ENCODE data around the gene BASP1. TPM values are rescaled to one million over a fixed set of nuclear protein-coding genes. Genes with fewer than 3 reads are reported as not detected.
A peak's percentile ranks its signal among the peaks of the same experiment; 100 is the strongest.

The BASP1 gene
- total RNA-seq, 1 donor from 2014 or later = 78.7 TPM

DNA sequence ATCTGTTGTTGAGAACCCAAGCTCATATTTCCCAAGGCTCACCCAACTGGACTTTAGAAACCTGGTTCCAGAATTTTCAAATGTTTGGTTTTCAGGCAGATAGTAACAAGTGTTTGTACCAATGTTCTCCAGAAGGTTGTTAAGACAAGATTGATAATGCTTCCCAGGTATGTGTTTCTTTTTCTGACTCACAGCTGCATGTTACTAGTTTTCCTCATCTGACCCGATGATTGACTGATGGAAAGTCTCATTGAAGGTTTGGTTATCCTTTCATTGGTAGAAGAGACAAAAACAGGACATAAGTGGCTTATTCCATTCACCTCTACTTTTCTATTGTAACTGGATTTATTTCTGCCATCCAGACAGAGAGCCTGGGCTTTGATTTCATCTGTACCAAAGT lies 10.4 kb downstream of the BASP1 start:
- Histone ChIP-seq H3K36me3 (ENCODE audit: control insufficient read depth, insufficient read depth, low read length) (no peaks in the 10 kb centered on the region), H3K27me3 (ENCODE audit: control insufficient read depth, insufficient read depth, low read length) (no peaks in the 10 kb centered on the region), H3K4me3 (ENCODE audit: low read depth, low read length) (no peak overlapping the region)
- FAIRE-seq = no peak
- TF ChIP-seq, protein P1, sequence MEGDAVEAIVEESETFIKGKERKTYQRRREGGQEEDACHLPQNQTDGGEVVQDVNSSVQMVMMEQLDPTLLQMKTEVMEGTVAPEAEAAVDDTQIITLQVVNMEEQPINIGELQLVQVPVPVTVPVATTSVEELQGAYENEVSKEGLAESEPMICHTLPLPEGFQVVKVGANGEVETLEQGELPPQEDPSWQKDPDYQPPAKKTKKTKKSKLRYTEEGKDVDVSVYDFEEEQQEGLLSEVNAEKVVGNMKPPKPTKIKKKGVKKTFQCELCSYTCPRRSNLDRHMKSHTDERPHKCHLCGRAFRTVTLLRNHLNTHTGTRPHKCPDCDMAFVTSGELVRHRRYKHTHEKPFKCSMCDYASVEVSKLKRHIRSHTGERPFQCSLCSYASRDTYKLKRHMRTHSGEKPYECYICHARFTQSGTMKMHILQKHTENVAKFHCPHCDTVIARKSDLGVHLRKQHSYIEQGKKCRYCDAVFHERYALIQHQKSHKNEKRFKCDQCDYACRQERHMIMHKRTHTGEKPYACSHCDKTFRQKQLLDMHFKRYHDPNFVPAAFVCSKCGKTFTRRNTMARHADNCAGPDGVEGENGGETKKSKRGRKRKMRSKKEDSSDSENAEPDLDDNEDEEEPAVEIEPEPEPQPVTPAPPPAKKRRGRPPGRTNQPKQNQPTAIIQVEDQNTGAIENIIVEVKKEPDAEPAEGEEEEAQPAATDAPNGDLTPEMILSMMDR (IDR thresholded peaks at IDR 0.05; ENCODE audit: insufficient read depth, low read length, severe bottlenecking) = no peak
- peak; percentile 64 for DNase-seq (ENCODE audit: low read depth)

- Histone ChIP-seq H3K36me3 (ENCODE audit: control insufficient read depth, insufficient read depth, low read length) (no peaks in the 10 kb centered on the region), H3K27me3 (ENCODE audit: control insufficient read depth, insufficient read depth, low read length) (no peaks in the 10 kb centered on the region), H3K4me3 (ENCODE audit: low read depth, low read length) (no peak overlapping the region)
- TF ChIP-seq, protein P1 (IDR thresholded peaks at IDR 0.05; ENCODE audit: insufficient read depth, low read length, severe bottlenecking) = no peak
- DNase-seq (ENCODE audit: low read depth) (peak; percentile 96), FAIRE-seq (no peak)
Measured at GRCh38 chr5:17228821-17229291, 11.4 kb downstream of the BASP1 start.

DNA sequence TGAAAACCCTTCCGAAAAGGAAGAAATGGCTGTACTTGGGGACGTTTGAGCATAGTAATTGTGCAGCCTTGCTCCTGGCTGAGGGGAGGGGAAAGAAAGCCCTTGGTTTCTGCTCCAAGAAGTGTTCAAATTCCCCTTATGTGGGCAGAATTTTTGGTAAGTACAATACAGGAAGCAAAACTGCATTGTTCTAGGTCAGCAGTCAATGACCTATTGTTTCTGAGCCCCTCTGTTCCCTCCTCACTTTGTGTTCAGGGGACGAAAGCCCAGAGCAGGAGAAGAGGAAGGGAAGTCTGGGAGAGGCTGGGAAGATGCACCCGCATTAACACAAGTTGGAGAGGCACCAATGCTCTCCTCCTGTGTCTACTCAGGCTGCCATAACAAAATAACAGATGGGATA lies 11.9 kb downstream of the BASP1 start:
- Histone ChIP-seq H3K4me3 (ENCODE audit: low read depth, low read length) (no peak overlapping the region), H3K36me3 (ENCODE audit: control insufficient read depth, insufficient read depth, low read length) (peaks cover 2% of the 10 kb centered on the region), H3K27me3 (ENCODE audit: control insufficient read depth, insufficient read depth, low read length) (no peaks in the 10 kb centered on the region)
- DNase-seq (ENCODE audit: low read depth) (no peak), FAIRE-seq (no peak)
- TF ChIP-seq, protein P1 (IDR thresholded peaks at IDR 0.05; ENCODE audit: insufficient read depth, low read length, severe bottlenecking) = no peak

DNA sequence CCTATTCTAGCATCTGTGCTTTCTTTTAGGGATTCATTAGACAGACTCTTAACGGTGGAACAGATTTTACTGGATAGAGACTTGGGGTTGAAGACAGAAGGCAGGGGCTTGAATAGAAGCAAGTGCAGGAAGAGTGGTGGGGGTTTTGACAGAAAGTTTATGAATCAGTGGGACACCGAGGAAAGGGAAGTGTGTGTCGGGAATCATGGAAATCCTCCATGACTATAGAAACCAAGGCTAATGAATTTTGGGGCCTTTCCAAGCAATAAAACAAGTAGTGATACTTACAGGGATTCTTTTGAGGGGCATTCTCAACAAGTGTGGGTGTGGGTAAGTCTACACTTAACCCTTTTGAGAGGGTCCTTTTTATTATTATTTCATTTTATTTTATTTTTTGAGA lies 12.8 kb downstream of the BASP1 start:
- FAIRE-seq (no peak), DNase-seq (ENCODE audit: low read depth) (no peak)
- H3K36me3 ChIP-seq (ENCODE audit: control insufficient read depth, insufficient read depth, low read length) = peaks cover 2% of the 10 kb centered on the region
- H3K27me3 ChIP-seq (ENCODE audit: control insufficient read depth, insufficient read depth, low read length) = no peaks in the 10 kb centered on the region
- no peak overlapping the region for H3K4me3 ChIP-seq (ENCODE audit: low read depth, low read length)
- TF ChIP-seq, protein P1 (IDR thresholded peaks at IDR 0.05; ENCODE audit: insufficient read depth, low read length, severe bottlenecking) = no peak

DNA sequence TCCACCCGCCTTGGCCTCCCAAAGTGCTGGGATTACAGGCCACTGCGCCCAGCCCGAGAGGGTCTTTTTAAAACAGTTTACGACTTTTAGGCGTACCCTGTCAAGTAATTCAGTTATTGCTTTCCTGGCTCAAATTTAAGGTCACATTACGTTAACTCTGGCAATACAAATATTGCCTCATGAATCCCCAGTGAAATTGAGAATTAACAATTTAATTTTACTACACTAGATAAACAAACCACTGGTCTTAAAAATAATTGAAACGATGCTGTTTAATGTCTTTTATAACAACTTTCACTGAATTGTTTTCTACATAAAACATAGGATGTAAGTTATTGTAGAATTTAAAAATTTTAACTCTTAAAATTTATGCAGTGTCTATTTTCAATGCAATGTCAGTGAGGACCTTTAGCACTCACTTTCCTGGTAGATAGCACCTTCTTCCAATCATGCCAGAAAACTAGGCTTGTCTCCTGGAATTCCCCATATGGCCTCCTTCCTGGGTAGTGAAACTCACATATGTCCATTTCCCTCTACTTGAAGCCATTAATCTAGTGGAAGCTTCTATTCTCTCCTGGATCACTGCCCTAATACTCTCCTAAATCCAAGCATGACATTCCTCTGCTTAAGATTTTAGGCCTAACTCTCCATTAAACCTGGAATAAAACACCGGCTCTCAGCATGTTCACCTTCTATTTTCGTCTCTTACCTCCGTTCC lies 13.5 kb downstream of the BASP1 start:
- DNase-seq (ENCODE audit: low read depth) (no peak), FAIRE-seq (no peak)
- peaks cover 2% of the 10 kb centered on the region for H3K36me3 ChIP-seq (ENCODE audit: control insufficient read depth, insufficient read depth, low read length)
- no peaks in the 10 kb centered on the region for H3K27me3 ChIP-seq (ENCODE audit: control insufficient read depth, insufficient read depth, low read length)
- no peak overlapping the region for H3K4me3 ChIP-seq (ENCODE audit: low read depth, low read length)
- TF ChIP-seq, protein P1 (IDR thresholded peaks at IDR 0.05; ENCODE audit: insufficient read depth, low read length, severe bottlenecking) = no peak

GRCh38 chr5:17232405-17232804 lies 15.0 kb downstream of the BASP1 start:
- H3K27me3 ChIP-seq (ENCODE audit: control insufficient read depth, insufficient read depth, low read length) = no peaks in the 10 kb centered on the region
- H3K36me3 ChIP-seq (ENCODE audit: control insufficient read depth, insufficient read depth, low read length) = peaks cover 2% of the 10 kb centered on the region
- TF ChIP-seq, protein P1 (IDR thresholded peaks at IDR 0.05; ENCODE audit: insufficient read depth, low read length, severe bottlenecking) = no peak
- no peak for DNase-seq (ENCODE audit: low read depth)
- no peak for FAIRE-seq
- H3K4me3 ChIP-seq (ENCODE audit: low read depth, low read length) = no peak overlapping the region
